GM23338 (cell line): ENCODE measurements around the gene EP300. TPM values are rescaled to one million over a fixed set of nuclear protein-coding genes. Genes with fewer than 3 reads are reported as not detected.
"Not testable (repeated sequence)": the region's sequence is repeated elsewhere in the genome, so short reads cannot be mapped to it uniquely, and the experiment has no call there.

Experiments
- ATAC-seq: fragments of 200-7000 bp; cut with Tn5 transposase; 3 replicates; pipeline ENCODE4 v1.9.1; 2020
- DNase-seq: peaks from one replicate; pipeline ENCODE4 v3.0.0-alpha.2; 2015; ENCODE audit warnings: low spot score
- H2AFZ ChIP-seq: fragments of 200-600 bp; sonication (generic); 2 replicates; pipeline ENCODE4 v1.8.0; 2016; ENCODE audit warnings: antibody characterized with exemption, mild to moderate bottlenecking, moderate library complexity
- H3F3A ChIP-seq: fragments of 200-600 bp; sonication (generic); replicated peaks from 2 replicates; pipeline ENCODE4 v1.8.0; 2017; ENCODE audit warnings: antibody characterized with exemption, mixed run types, low read depth
- H3K27ac ChIP-seq: fragments of 200-600 bp; sonication (generic); 2 replicates; pipeline ENCODE4 v1.6.1; 2016; ENCODE audit warnings: low read depth
- H3K27me3 ChIP-seq: fragments of 200-600 bp; sonication (generic); 2 replicates; pipeline ENCODE4 v1.8.0; 2016; ENCODE audit warnings: mild to moderate bottlenecking, mixed run types, moderate library complexity; ENCODE audit not compliant: insufficient read depth
- H3K36me3 ChIP-seq: fragments of 200-600 bp; sonication (generic); 2 replicates; pipeline ENCODE4 v1.8.0; 2016; ENCODE audit warnings: mild to moderate bottlenecking; ENCODE audit not compliant: insufficient read depth
- H3K4me1 ChIP-seq: fragments of 200-600 bp; sonication (generic); 2 replicates; pipeline ENCODE4 v1.8.0; 2016; ENCODE audit warnings: mild to moderate bottlenecking, moderate library complexity; ENCODE audit not compliant: insufficient read depth
- H3K4me2 ChIP-seq: fragments of 200-600 bp; sonication (generic); 2 replicates; pipeline ENCODE4 v1.7.1; 2017; ENCODE audit warnings: mixed run types
- H3K4me3 ChIP-seq: fragments of 200-600 bp; sonication (generic); 2 replicates; pipeline ENCODE4 v1.6.1; 2016; ENCODE audit warnings: mixed run types
- H3K79me2 ChIP-seq: fragments of 200-600 bp; sonication (generic); replicated peaks from 2 replicates; pipeline ENCODE4 v1.8.0; 2017; ENCODE audit warnings: mild to moderate bottlenecking; ENCODE audit not compliant: insufficient read depth
- H3K9me2 ChIP-seq: fragments of 200-600 bp; sonication (generic); 2 replicates; pipeline ENCODE4 v1.8.0; 2017; ENCODE audit not compliant: insufficient read depth
- H4K20me1 ChIP-seq: fragments of 200-600 bp; sonication (generic); replicated peaks from 2 replicates; pipeline ENCODE4 v1.8.0; 2017; ENCODE audit warnings: mild to moderate bottlenecking; ENCODE audit not compliant: insufficient read depth
- H3K27ac Mint-ChIP-seq: 2 replicates; pipeline ENCODE4 v1.8.0; 2020; ENCODE audit warnings: inconsistent platforms, mild to moderate bottlenecking, moderate library complexity, mixed read lengths
- H3K27me3 Mint-ChIP-seq: 3 replicates; pipeline ENCODE4 v1.8.0; 2022; ENCODE audit warnings: low read depth, mild to moderate bottlenecking, moderate library complexity, mixed read lengths, inconsistent platforms; ENCODE audit not compliant: insufficient read depth, poor library complexity
- H3K36me3 Mint-ChIP-seq: 3 replicates; pipeline ENCODE4 v1.8.0; 2021; ENCODE audit warnings: low read depth, mild to moderate bottlenecking, inconsistent platforms, moderate library complexity, mixed read lengths
- H3K4me1 Mint-ChIP-seq: 3 replicates; pipeline ENCODE4 v1.8.0; 2020; ENCODE audit warnings: mild to moderate bottlenecking, inconsistent platforms, mixed read lengths
- H3K4me3 Mint-ChIP-seq: 3 replicates; pipeline ENCODE4 v1.8.0; 2021; ENCODE audit warnings: moderate library complexity, mild to moderate bottlenecking, inconsistent platforms, mixed read lengths
- H3K9me3 Mint-ChIP-seq: 3 replicates; pipeline ENCODE4 v1.8.0; 2020; ENCODE audit warnings: moderate library complexity, mild to moderate bottlenecking, inconsistent platforms, mixed read lengths
- CREB1 ChIP-seq: fragments of 250-450 bp; sonication (Bioruptor Pico); IDR thresholded peaks from 2 replicates; pipeline ENCODE4 v1.5.0; 2020; ENCODE audit warnings: low read depth, mild to moderate bottlenecking, moderate library complexity
- CTCF ChIP-seq, 2 experiments: fragments of 200-600 bp in 1 of 2; sonication (generic) in 1 of 2; conservative IDR thresholded peaks; 2 replicates each; pipeline versions ENCODE4 v1.5.1 to v1.6.1; 2016 to 2017; ENCODE audit warnings: antibody characterized with exemption in 2 of 2, low read depth in 2 of 2, mild to moderate bottlenecking in 2 of 2, moderate library complexity in 1 of 2
- ETS1 ChIP-seq: IDR thresholded peaks from 2 replicates; pipeline ENCODE4 v1.6.1; 2016; ENCODE audit warnings: antibody characterized with exemption
- EZH2 ChIP-seq: fragments of 200-600 bp; sonication (generic); IDR thresholded peaks from one replicate; pipeline ENCODE4 v1.8.0; 2017; ENCODE audit warnings: antibody characterized with exemption, mild to moderate bottlenecking, low read depth; ENCODE audit not compliant: unreplicated experiment
- JUNB ChIP-seq: IDR thresholded peaks from one replicate; pipeline ENCODE4 v1.6.1; 2016; ENCODE audit warnings: antibody characterized with exemption; ENCODE audit not compliant: unreplicated experiment
- NANOG ChIP-seq: IDR thresholded peaks from 2 replicates; pipeline ENCODE4 v1.6.1; 2016; ENCODE audit warnings: antibody characterized with exemption, borderline replicate concordance
- POLR2AphosphoS5 ChIP-seq: IDR thresholded peaks from 2 replicates; pipeline ENCODE4 v1.6.1; 2016; ENCODE audit warnings: antibody characterized with exemption, low read depth
- REST ChIP-seq: IDR thresholded peaks from one replicate; pipeline ENCODE4 v1.6.1; 2018; ENCODE audit warnings: antibody characterized with exemption; ENCODE audit not compliant: unreplicated experiment
- STAT1 ChIP-seq: IDR thresholded peaks from one replicate; pipeline ENCODE4 v1.6.1; 2016; ENCODE audit warnings: antibody characterized with exemption; ENCODE audit not compliant: unreplicated experiment
- polyA plus RNA-seq: library from polyadenylated mRNA; unstranded; fragments of >200 nt; fragmentation: Nextera tagmentation; extraction: Ambion mirVana; gene quantifications from 2 replicates; pipeline ENCODE4 v1.2.1, GENCODE V29; 2016
- total RNA-seq: library from RNA; depleted of rRNA; stranded (reverse); fragments of >200 nt; shearing (Covaris generic); gene quantifications from 2 replicates; pipeline ENCODE4 v1.2.3, GENCODE V29; 2014

EP300 gene
- total and polyA plus RNA-seq, 2 experiments from 2014 or later, result 40.7 to 129 TPM

GRCh38 chr22:41178425-41178975 lies 86.1 kb downstream of the EP300 start (continued):
- TF ChIP-seq CREB1, result no peak
- TF ChIP-seq STAT1, result no peak
- TF ChIP-seq NANOG, result no peak
- no peak for TF ChIP-seq EZH2
- no peak for TF ChIP-seq POLR2AphosphoS5
- no peak for TF ChIP-seq JUNB
- TF ChIP-seq ETS1, result no peak
- TF ChIP-seq CTCF (conservative IDR thresholded peaks at IDR 0.05; ENCODE audit: low read depth in 2 of 2), result no peak
- TF ChIP-seq REST, result no peak

GRCh38 chr22:41180362-41180761 lies 88.0 kb downstream of the EP300 start:
- not testable (repeated sequence) for H3K4me3 ChIP-seq, ATAC-seq, H3K9me2 ChIP-seq, H3K4me2 ChIP-seq, H2AFZ ChIP-seq, H3K4me3 Mint-ChIP-seq, H3K79me2 ChIP-seq, H3K27me3 ChIP-seq, DNase-seq, H3K27ac Mint-ChIP-seq
- peaks cover 21% of the 10 kb centered on the region for H3K36me3 ChIP-seq
- Mint-ChIP-seq H3K4me1 (peaks cover 12% of the 10 kb centered on the region), H3K27me3 (peaks cover 23% of the 10 kb centered on the region), H3K36me3 (peaks cover 67% of the 10 kb centered on the region), H3K9me3 (peaks cover 23% of the 10 kb centered on the region; the same call in 2 of the 3 replicates)
- H4K20me1 ChIP-seq, result peaks cover 13% of the 10 kb centered on the region; the same call in 1 of the 2 replicates
- H3F3A ChIP-seq, result peaks cover 41% of the 10 kb centered on the region
- peak overlapping the region; percentile 86; the same call in 1 of the 2 replicates for H3K27ac ChIP-seq
- peaks cover 10% of the 10 kb centered on the region for H3K4me1 ChIP-seq
- 0 out of 2 replicates have a peak, but pooled peaks have one; percentile 32 for TF ChIP-seq POLR2AphosphoS5
